Psoas muscle (tissue), 8 donors: ENCODE data around the gene ANKRD40. TPM values are rescaled to one million over a fixed set of nuclear protein-coding genes. Genes with fewer than 3 reads are reported as not detected.
A peak's percentile ranks its signal among the peaks of the same experiment; 100 is the strongest.

ENCODE experiments used
- ATAC-seq, 4 donors: fragments of 200-7000 bp; cut with Tn5 transposase; one replicate each; pipeline ENCODE4 v1.9.1; 2020; ENCODE audit warnings: moderate library complexity in 3 of 4, mild to moderate bottlenecking in 2 of 4
- DNase-seq, 2 donors: peaks; one replicate each; pipeline ENCODE4 v3.0.0-alpha.2; 2020
- H3K27ac ChIP-seq: fragments of 200-600 bp; one replicate; pipeline ENCODE4 v1.8.0; 2022
- H3K27me3 ChIP-seq, 3 donors: fragments of 200-600 bp in 1 of 3; one replicate each; pipeline versions ENCODE4 v1.6.1 to v1.8.0; 2013 to 2022; ENCODE audit warnings: low read length in 2 of 3, mild to moderate bottlenecking in 2 of 3, moderate library complexity in 1 of 3; ENCODE audit not compliant: insufficient read depth in 3 of 3
- H3K36me3 ChIP-seq, 2 donors: fragments of 200-600 bp in 1 of 2; one replicate each; pipeline versions ENCODE4 v1.6.1 to v1.8.0; 2013 to 2022; ENCODE audit warnings: low read depth in 1 of 2, mild to moderate bottlenecking in 1 of 2, moderate library complexity in 1 of 2; ENCODE audit not compliant: insufficient read depth in 1 of 2
- H3K4me1 ChIP-seq: fragments of 200-600 bp; one replicate; pipeline ENCODE4 v1.8.0; 2022
- H3K4me3 ChIP-seq: fragments of 200-600 bp; one replicate; pipeline ENCODE4 v1.8.0; 2022; ENCODE audit warnings: mild to moderate bottlenecking
- H3K9me3 ChIP-seq: fragments of 200-600 bp; one replicate; pipeline ENCODE4 v1.8.0; 2022
- WGBS, 3 donors: extraction: QIAGEN DNeasy Blood & Tissue Kit; methylation state at CpG; one replicate each; pipeline versions ENCODE4 v1.1.6 to v1.1.7; 2013; 5-methylcytosine and 5-hydroxymethylcytosine counted together
- intact Hi-C, 2 donors: fragments of 100-400 bp; cut with DNase I; formaldehyde crosslinking; loops; one replicate each; pipeline versions ENCODE4 v1.11.0 to v1.14.2; 2022
- polyA plus RNA-seq, 3 donors: library from polyadenylated mRNA; stranded (reverse); fragments of 200-250 nt; gene quantifications; one replicate each; pipeline ENCODE4 v1.2.3, GENCODE V29; 2013
- total RNA-seq, 4 donors: library from RNA; stranded (reverse); fragmentation: NEBNext Ultra II Directional in 2 of 4; extraction: Animal tissue kit (Norgen Biotek cat#: 25700) in 2 of 4; gene quantifications; one replicate each; pipeline versions ENCODE4 v1.2.1 to v1.2.4, GENCODE V29; 2021 to 2023
- TF ChIP-seq, protein P1 (sequence below): fragments of 200-600 bp; IDR thresholded peaks from one replicate; pipeline ENCODE4 v1.8.0; 2022; ENCODE audit warnings: antibody characterized with exemption
- donor health status: healthy with polysubstance abuse.
- donor health status: DM: no; HTN: no; CAD: no; lungs with moderate emphysema.
- donor health status: Bipolar disorder and iron deficiency.
- donor health status: healthy.
- donor health status: DM: yes; HTN: yes; CAD: no.
- donor health status: DM: no; HTN: no; CAD: no.
- donor health status: DM: no; HTN: no; CAD: no.
- donor health status: DM: yes; HTN: yes; CAD: no.

Gene ANKRD40
- total and polyA plus RNA-seq, 7 donors, result 42.6 to 155 (median 105) TPM

DNA sequence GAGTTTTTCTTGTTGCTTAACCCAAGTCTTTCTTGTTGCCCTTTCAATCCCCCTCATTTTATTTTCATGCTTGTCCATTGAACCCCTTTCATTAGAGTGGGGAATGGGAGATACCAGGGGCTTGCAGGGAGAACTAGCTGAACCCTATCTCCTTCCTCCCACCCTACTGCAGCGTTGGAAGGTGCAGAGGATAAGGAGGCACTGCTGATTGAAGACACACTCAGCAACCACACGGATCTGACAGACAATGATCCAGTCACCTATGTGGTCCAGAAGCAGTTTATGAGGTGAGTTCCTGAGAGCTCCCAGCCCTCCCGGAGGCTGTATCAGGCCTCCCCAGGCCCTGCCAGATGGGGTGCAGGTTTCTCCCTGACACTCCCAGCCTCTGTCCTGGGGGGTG lies 32.5 kb downstream of the ANKRD40 start:
- no peak for ATAC-seq
- H3K36me3 ChIP-seq, result no peaks in the 10 kb centered on the region
- no peaks in the 10 kb centered on the region for H3K27me3 ChIP-seq
- no peaks in the 10 kb centered on the region for H3K9me3 ChIP-seq
- WGBS, 3 donors, result 78 to 82% (median 81%) methylated on average over 3 of the region's 3 CpGs
- no peak overlapping the region for H3K4me3 ChIP-seq
- DNase-seq, result no peak
- intact Hi-C loops, result no loop called here
- no peak overlapping the region for H3K27ac ChIP-seq
- TF ChIP-seq, protein P1, sequence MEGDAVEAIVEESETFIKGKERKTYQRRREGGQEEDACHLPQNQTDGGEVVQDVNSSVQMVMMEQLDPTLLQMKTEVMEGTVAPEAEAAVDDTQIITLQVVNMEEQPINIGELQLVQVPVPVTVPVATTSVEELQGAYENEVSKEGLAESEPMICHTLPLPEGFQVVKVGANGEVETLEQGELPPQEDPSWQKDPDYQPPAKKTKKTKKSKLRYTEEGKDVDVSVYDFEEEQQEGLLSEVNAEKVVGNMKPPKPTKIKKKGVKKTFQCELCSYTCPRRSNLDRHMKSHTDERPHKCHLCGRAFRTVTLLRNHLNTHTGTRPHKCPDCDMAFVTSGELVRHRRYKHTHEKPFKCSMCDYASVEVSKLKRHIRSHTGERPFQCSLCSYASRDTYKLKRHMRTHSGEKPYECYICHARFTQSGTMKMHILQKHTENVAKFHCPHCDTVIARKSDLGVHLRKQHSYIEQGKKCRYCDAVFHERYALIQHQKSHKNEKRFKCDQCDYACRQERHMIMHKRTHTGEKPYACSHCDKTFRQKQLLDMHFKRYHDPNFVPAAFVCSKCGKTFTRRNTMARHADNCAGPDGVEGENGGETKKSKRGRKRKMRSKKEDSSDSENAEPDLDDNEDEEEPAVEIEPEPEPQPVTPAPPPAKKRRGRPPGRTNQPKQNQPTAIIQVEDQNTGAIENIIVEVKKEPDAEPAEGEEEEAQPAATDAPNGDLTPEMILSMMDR, result no peak
- no peaks in the 10 kb centered on the region for H3K4me1 ChIP-seq

DNA sequence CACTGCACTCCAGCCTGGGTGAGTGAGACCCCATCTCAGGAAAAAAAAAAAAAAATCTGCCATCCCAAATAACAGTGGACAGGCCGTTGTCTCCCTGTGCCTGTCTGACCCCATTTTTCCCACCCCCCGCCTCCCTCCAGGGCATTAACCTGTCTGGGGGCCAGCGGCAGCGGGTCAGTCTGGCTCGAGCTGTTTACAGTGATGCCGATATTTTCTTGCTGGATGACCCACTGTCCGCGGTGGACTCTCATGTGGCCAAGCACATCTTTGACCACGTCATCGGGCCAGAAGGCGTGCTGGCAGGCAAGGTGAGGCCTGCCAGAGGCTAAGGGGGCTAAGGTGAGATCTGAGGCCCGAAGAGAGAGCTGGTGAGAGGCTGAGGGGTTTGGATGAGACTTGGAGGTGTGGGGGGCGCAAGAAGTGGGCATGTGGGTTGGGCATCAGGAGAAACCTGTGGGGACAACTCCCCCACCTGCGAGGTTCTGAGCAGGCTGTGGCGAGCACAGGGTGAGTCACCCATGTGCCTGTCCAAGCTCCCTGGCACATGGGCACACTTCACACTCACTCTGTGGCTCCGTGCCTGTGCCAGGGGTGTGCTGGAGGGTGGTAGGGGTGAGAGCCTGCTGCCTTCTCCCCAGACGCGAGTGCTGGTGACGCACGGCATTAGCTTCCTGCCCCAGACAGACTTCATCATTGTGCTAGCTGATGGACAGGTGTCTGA lies 34.7 kb downstream of the ANKRD40 start:
- TF ChIP-seq, protein P1, result no peak
- WGBS, 3 donors, result 69 to 76% (median 72%) methylated on average over 20 of the region's 20 CpGs
- no peaks in the 10 kb centered on the region for H3K27me3 ChIP-seq
- intact Hi-C loops, result no loop called here
- no peak overlapping the region for H3K4me3 ChIP-seq
- no peaks in the 10 kb centered on the region for H3K36me3 ChIP-seq
- no peaks in the 10 kb centered on the region for H3K4me1 ChIP-seq
- ATAC-seq, result peak; percentile 77 to 92 (median 87)
- no peaks in the 10 kb centered on the region for H3K9me3 ChIP-seq
- DNase-seq, result peak; percentile 64 to 70
- no peak overlapping the region for H3K27ac ChIP-seq

DNA sequence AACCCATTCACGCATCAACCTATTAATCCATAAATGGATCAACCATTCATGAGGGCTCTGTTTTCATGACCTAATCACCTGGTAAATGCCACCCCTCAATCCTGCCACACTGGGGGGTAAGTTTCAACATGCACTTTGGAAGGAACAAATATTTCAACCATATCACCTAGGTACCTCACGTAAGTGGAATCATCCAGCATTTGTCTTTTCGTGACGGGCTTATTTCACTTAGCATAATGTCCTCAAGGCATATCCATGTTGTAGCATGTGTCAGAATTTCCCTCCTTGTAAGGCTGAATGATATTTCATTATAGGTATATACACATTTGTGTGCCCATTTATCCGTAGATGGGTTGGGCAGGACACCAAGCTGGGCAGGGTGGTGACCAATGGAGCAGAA lies 35.6 kb downstream of the ANKRD40 start:
- H3K36me3 ChIP-seq, result no peaks in the 10 kb centered on the region
- no peak overlapping the region for H3K4me3 ChIP-seq
- intact Hi-C loops, result no loop called here
- H3K4me1 ChIP-seq, result no peaks in the 10 kb centered on the region
- TF ChIP-seq, protein P1, result no peak
- no peaks in the 10 kb centered on the region for H3K27me3 ChIP-seq
- no peak for DNase-seq
- H3K9me3 ChIP-seq, result no peaks in the 10 kb centered on the region
- no peak overlapping the region for H3K27ac ChIP-seq
- 97 to 98% (median 98%) methylated on average over 5 of the region's 5 CpGs for WGBS, 3 donors
- ATAC-seq, result no peak

DNA sequence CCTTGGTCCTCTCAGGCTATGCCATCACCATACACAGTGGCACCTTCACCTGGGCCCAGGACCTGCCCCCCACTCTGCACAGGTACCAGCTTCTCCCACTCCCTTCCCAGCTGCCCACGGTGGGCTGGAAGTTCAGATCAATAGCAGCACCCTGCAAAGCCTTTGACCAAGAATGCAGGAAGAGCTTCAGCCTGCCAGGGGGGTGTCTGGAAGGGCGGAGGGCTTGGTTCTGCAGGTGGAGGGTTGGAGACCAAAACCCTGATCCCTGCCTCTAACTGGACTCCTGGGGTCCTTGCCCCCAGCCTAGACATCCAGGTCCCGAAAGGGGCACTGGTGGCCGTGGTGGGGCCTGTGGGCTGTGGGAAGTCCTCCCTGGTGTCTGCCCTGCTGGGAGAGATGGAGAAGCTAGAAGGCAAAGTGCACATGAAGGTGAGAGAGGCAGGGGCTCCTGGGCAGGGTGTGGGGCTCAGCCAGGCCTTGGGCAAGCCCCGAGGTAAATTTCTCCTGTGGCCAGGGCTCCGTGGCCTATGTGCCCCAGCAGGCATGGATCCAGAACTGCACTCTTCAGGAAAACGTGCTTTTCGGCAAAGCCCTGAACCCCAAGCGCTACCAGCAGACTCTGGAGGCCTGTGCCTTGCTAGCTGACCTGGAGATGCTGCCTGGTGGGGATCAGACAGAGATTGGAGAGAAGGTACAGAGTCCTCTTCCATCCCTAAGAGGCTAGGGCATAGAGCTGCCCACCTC lies 38.7 kb downstream of the ANKRD40 start:
- Histone ChIP-seq H3K4me1 (no peaks in the 10 kb centered on the region), H3K9me3 (no peaks in the 10 kb centered on the region), H3K36me3 (no peaks in the 10 kb centered on the region), H3K4me3 (no peak overlapping the region), H3K27me3 (no peaks in the 10 kb centered on the region), H3K27ac (no peak overlapping the region)
- 79 to 82% (median 81%) methylated on average over 9 of the region's 9 CpGs for WGBS, 3 donors
- intact Hi-C loops, result no loop called here
- DNase-seq (no peak), ATAC-seq (no peak)
- TF ChIP-seq, protein P1, result no peak
